ENCODE data around the gene CD63.

- TF ChIP-seq, protein P1, sequence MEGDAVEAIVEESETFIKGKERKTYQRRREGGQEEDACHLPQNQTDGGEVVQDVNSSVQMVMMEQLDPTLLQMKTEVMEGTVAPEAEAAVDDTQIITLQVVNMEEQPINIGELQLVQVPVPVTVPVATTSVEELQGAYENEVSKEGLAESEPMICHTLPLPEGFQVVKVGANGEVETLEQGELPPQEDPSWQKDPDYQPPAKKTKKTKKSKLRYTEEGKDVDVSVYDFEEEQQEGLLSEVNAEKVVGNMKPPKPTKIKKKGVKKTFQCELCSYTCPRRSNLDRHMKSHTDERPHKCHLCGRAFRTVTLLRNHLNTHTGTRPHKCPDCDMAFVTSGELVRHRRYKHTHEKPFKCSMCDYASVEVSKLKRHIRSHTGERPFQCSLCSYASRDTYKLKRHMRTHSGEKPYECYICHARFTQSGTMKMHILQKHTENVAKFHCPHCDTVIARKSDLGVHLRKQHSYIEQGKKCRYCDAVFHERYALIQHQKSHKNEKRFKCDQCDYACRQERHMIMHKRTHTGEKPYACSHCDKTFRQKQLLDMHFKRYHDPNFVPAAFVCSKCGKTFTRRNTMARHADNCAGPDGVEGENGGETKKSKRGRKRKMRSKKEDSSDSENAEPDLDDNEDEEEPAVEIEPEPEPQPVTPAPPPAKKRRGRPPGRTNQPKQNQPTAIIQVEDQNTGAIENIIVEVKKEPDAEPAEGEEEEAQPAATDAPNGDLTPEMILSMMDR (IDR thresholded peaks at IDR 0.05), result no peak
- no peak for TF ChIP-seq POLR2A (IDR thresholded peaks at IDR 0.05)
These were observed 33.5 kb downstream of the CD63 start for GRCh38 chr12:55695349-55695748.

Data from thyroid gland (tissue), 4 donors.